Astrocyte (in vitro differentiated cells and primary cell): ENCODE results near the gene KIZ. TPM values are rescaled to one million over a fixed set of nuclear protein-coding genes. Genes with fewer than 3 reads are reported as not detected.

Source experiments
- DNase-seq: peaks from one replicate; pipeline ENCODE4 v3.0.0-alpha.2; 2010; ENCODE audit warnings: low read depth
- FAIRE-seq: peaks from 2 replicates; lab custom pipeline; 2011; peaks lifted over from hg19 to GRCh38; lab: Jason Lieb, UNC
- H2AFZ ChIP-seq: 2 replicates; pipeline ENCODE4 v1.6.0; 2012; ENCODE audit warnings: low read depth, low read length, inconsistent platforms
- H3K27ac ChIP-seq: 2 replicates; pipeline ENCODE4 v1.5.1; 2011; ENCODE audit warnings: low read depth, low read length, inconsistent platforms
- H3K27me3 ChIP-seq: 2 replicates; pipeline ENCODE4 v1.6.0; 2011; ENCODE audit warnings: low read length, inconsistent platforms; ENCODE audit not compliant: insufficient read depth
- H3K36me3 ChIP-seq: 2 replicates; pipeline ENCODE4 v1.5.1; 2011; ENCODE audit warnings: low read length, inconsistent platforms; ENCODE audit not compliant: insufficient read depth
- H3K4me1 ChIP-seq: 2 replicates; pipeline ENCODE4 v1.5.1; 2011; ENCODE audit warnings: low read length, inconsistent platforms; ENCODE audit not compliant: insufficient read depth
- H3K4me2 ChIP-seq: 2 replicates; pipeline ENCODE4 v1.6.0; 2012; ENCODE audit warnings: low read length, inconsistent platforms
- H3K4me3 ChIP-seq: 2 replicates; pipeline ENCODE4 v1.5.1; 2011; ENCODE audit warnings: low read depth, mild to moderate bottlenecking, low read length, inconsistent platforms; ENCODE audit not compliant: insufficient read depth
- H3K79me2 ChIP-seq: 2 replicates; pipeline ENCODE4 v1.6.0; 2012; ENCODE audit warnings: mild to moderate bottlenecking, low read length, inconsistent platforms; ENCODE audit not compliant: insufficient read depth
- H3K9ac ChIP-seq: 2 replicates; pipeline ENCODE4 v1.6.0; 2012; ENCODE audit warnings: mild to moderate bottlenecking, low read length, inconsistent platforms
- H3K9me3 ChIP-seq: 2 replicates; pipeline ENCODE4 v1.5.1; 2012; ENCODE audit warnings: low read depth, mild to moderate bottlenecking, low read length, inconsistent platforms; ENCODE audit not compliant: insufficient read depth
- H4K20me1 ChIP-seq: 2 replicates; pipeline ENCODE4 v1.6.0; 2012; ENCODE audit warnings: low read length, inconsistent platforms; ENCODE audit not compliant: insufficient read depth
- H3K27ac Mint-ChIP-seq: one replicate; pipeline ENCODE4 v1.8.0; 2021; ENCODE audit warnings: mild to moderate bottlenecking, mixed read lengths; ENCODE audit not compliant: unreplicated experiment
- H3K27me3 Mint-ChIP-seq: one replicate; pipeline ENCODE4 v1.8.0; 2021; ENCODE audit warnings: low read depth, mixed read lengths; ENCODE audit not compliant: unreplicated experiment
- H3K36me3 Mint-ChIP-seq: one replicate; pipeline ENCODE4 v1.8.0; 2021; ENCODE audit warnings: low read depth, mixed read lengths; ENCODE audit not compliant: unreplicated experiment
- H3K4me1 Mint-ChIP-seq: one replicate; pipeline ENCODE4 v1.8.0; 2021; ENCODE audit warnings: low read depth, mixed read lengths; ENCODE audit not compliant: unreplicated experiment
- H3K4me3 Mint-ChIP-seq: one replicate; pipeline ENCODE4 v1.8.0; 2021; ENCODE audit warnings: mild to moderate bottlenecking, moderate library complexity, mixed read lengths; ENCODE audit not compliant: unreplicated experiment
- H3K9me3 Mint-ChIP-seq: one replicate; pipeline ENCODE4 v1.8.0; 2021; ENCODE audit warnings: mild to moderate bottlenecking, mixed read lengths; ENCODE audit not compliant: unreplicated experiment
- EZH2 ChIP-seq: IDR thresholded peaks from 2 replicates; pipeline ENCODE4 v1.6.1; 2012; ENCODE audit warnings: mild to moderate bottlenecking, low read length, inconsistent platforms; ENCODE audit not compliant: insufficient read depth
- total RNA-seq: library from RNA; stranded (reverse); gene quantifications from 2 replicates; pipeline ENCODE4 v1.2.1, GENCODE V29; 2021
- TF ChIP-seq, protein P1 (sequence below): IDR thresholded peaks from 2 replicates; pipeline ENCODE4 v1.5.1; 2011; ENCODE audit warnings: low read depth, mild to moderate bottlenecking, inconsistent platforms, low read length, moderate library complexity; ENCODE audit not compliant: insufficient read depth

KIZ gene
- total RNA-seq, 1 donor from 2014 or later, result 9.7 TPM

GRCh38 chr20:21161926-21162325 is 36.0 kb downstream of the KIZ start:
- no peaks in the 10 kb centered on the region for H3K27me3 ChIP-seq
- no peaks in the 10 kb centered on the region for H4K20me1 ChIP-seq
- Mint-ChIP-seq H3K36me3 (no peaks in the 10 kb centered on the region), H3K27me3 (no peaks in the 10 kb centered on the region), H3K9me3 (no peaks in the 10 kb centered on the region), H3K4me3 (no peak overlapping the region), H3K27ac (no peak overlapping the region), H3K4me1 (no peaks in the 10 kb centered on the region)
- no peak for DNase-seq
- no peak overlapping the region for H3K27ac ChIP-seq
- no peak overlapping the region for H3K4me2 ChIP-seq
- no peaks in the 10 kb centered on the region for H3K9me3 ChIP-seq
- no peak for FAIRE-seq
- no peak overlapping the region for H3K9ac ChIP-seq
- H3K4me3 ChIP-seq, result no peak overlapping the region
- TF ChIP-seq, protein P1, sequence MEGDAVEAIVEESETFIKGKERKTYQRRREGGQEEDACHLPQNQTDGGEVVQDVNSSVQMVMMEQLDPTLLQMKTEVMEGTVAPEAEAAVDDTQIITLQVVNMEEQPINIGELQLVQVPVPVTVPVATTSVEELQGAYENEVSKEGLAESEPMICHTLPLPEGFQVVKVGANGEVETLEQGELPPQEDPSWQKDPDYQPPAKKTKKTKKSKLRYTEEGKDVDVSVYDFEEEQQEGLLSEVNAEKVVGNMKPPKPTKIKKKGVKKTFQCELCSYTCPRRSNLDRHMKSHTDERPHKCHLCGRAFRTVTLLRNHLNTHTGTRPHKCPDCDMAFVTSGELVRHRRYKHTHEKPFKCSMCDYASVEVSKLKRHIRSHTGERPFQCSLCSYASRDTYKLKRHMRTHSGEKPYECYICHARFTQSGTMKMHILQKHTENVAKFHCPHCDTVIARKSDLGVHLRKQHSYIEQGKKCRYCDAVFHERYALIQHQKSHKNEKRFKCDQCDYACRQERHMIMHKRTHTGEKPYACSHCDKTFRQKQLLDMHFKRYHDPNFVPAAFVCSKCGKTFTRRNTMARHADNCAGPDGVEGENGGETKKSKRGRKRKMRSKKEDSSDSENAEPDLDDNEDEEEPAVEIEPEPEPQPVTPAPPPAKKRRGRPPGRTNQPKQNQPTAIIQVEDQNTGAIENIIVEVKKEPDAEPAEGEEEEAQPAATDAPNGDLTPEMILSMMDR, result no peak
- no peak for TF ChIP-seq EZH2
- H3K79me2 ChIP-seq, result no peaks in the 10 kb centered on the region
- H3K4me1 ChIP-seq, result no peaks in the 10 kb centered on the region
- no peaks in the 10 kb centered on the region for H3K36me3 ChIP-seq
- H2AFZ ChIP-seq, result no peak overlapping the region

- no peak overlapping the region for H2AFZ ChIP-seq
- no peak overlapping the region for H3K9ac ChIP-seq
- H3K4me3 Mint-ChIP-seq, result no peak overlapping the region
- no peaks in the 10 kb centered on the region for H3K27me3 Mint-ChIP-seq
- no peak overlapping the region for H3K4me3 ChIP-seq
- no peak overlapping the region for H3K27ac Mint-ChIP-seq
- no peak for DNase-seq
- no peaks in the 10 kb centered on the region for H3K36me3 Mint-ChIP-seq
- no peak for FAIRE-seq
- no peak overlapping the region for H3K4me2 ChIP-seq
- H4K20me1 ChIP-seq, result no peaks in the 10 kb centered on the region
- no peaks in the 10 kb centered on the region for H3K4me1 ChIP-seq
- no peak overlapping the region for H3K27ac ChIP-seq
- TF ChIP-seq, protein P1, result no peak
- TF ChIP-seq EZH2, result no peak
- no peaks in the 10 kb centered on the region for H3K79me2 ChIP-seq
- no peaks in the 10 kb centered on the region for H3K4me1 Mint-ChIP-seq
- H3K27me3 ChIP-seq, result no peaks in the 10 kb centered on the region
- H3K9me3 Mint-ChIP-seq, result no peaks in the 10 kb centered on the region
- no peaks in the 10 kb centered on the region for H3K36me3 ChIP-seq
- H3K9me3 ChIP-seq, result no peaks in the 10 kb centered on the region
These were observed 36.7 kb downstream of the KIZ start for GRCh38 chr20:21162631-21163030.

DNA sequence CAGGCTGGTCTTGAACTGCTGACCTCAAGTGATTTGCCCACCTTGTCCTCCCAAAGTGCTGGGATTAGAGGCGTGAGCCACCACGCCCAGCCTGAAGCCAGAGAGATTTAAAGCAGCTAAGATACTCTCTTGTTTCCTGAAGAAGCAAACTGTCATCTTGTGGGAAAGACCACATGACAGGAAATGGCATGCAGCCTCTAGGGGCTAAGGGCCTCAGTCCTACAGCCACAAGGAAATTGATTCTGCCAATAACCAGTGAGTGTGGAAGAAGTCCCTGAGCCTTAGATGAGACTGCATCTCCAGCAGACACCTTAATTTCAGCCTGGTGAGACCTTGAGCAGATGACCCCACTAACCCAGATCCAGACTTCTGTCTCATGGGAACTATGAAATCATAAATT is 40.9 kb downstream of the KIZ start:
- peaks cover 3% of the 10 kb centered on the region for H3K9me3 Mint-ChIP-seq
- no peak for TF ChIP-seq EZH2
- TF ChIP-seq, protein P1, result no peak
- no peaks in the 10 kb centered on the region for H3K9me3 ChIP-seq
- H3K27ac ChIP-seq, result no peak overlapping the region
- no peaks in the 10 kb centered on the region for H4K20me1 ChIP-seq
- no peaks in the 10 kb centered on the region for H3K27me3 ChIP-seq
- DNase-seq (no peak), FAIRE-seq (no peak)
- H3K4me3 ChIP-seq, result no peak overlapping the region
- no peaks in the 10 kb centered on the region for H3K4me1 Mint-ChIP-seq
- H3K36me3 ChIP-seq, result no peaks in the 10 kb centered on the region
- H3K27ac Mint-ChIP-seq, result no peak overlapping the region
- no peak overlapping the region for H2AFZ ChIP-seq
- no peak overlapping the region for H3K4me3 Mint-ChIP-seq
- H3K4me2 ChIP-seq, result no peak overlapping the region
- no peaks in the 10 kb centered on the region for H3K27me3 Mint-ChIP-seq
- peaks cover 6% of the 10 kb centered on the region for H3K36me3 Mint-ChIP-seq
- no peaks in the 10 kb centered on the region for H3K79me2 ChIP-seq
- no peaks in the 10 kb centered on the region for H3K4me1 ChIP-seq
- no peak overlapping the region for H3K9ac ChIP-seq
